ENCODE results near the gene HAND2.

The HAND2 gene

GRCh38 chr4:173538909-173539445, 8.9 kb upstream of the HAND2 start:
- H3K27me3 ChIP-seq: no peaks in the 10 kb centered on the region

GRCh38 chr4:173538148-173538908, 8.3 kb upstream of the HAND2 start:
- TF ChIP-seq CTCF (IDR thresholded peaks at IDR 0.05; ENCODE audit: low read depth, low read length): no peak
- H3K4me1 ChIP-seq: peaks cover 4% of the 10 kb centered on the region; the same call in 1 of the 2 replicates
- peak overlapping the region; percentile 99 for H3K4me3 ChIP-seq (ENCODE audit: low read depth, low read length)
- no peaks in the 10 kb centered on the region for H3K27me3 ChIP-seq
- H3K36me3 ChIP-seq: peaks cover 100% of the 10 kb centered on the region
- H3K9me3 ChIP-seq: no peaks in the 10 kb centered on the region
- DNase-seq: peak; percentile 66

More at GRCh38 chr4:173538909-173539445, 8.9 kb upstream of the HAND2 start:
- Histone ChIP-seq H3K4me1 (peaks cover 4% of the 10 kb centered on the region; the same call in 1 of the 2 replicates), H3K9me3 (no peaks in the 10 kb centered on the region), H3K4me3 (ENCODE audit: low read depth, low read length) (peak overlapping the region; percentile 99), H3K36me3 (peaks cover 99% of the 10 kb centered on the region)
- no peak for DNase-seq
- TF ChIP-seq CTCF (IDR thresholded peaks at IDR 0.05; ENCODE audit: low read depth, low read length): no peak

GRCh38 chr4:173537613-173538147, 7.7 kb upstream of the HAND2 start:
- no peak for TF ChIP-seq CTCF (IDR thresholded peaks at IDR 0.05; ENCODE audit: low read depth, low read length)
- Histone ChIP-seq H3K36me3 (peaks cover 100% of the 10 kb centered on the region), H3K4me3 (ENCODE audit: low read depth, low read length) (peak overlapping the region; percentile 99), H3K4me1 (peaks cover 4% of the 10 kb centered on the region; the same call in 1 of the 2 replicates), H3K27me3 (no peaks in the 10 kb centered on the region), H3K9me3 (no peaks in the 10 kb centered on the region)
- DNase-seq: peak; percentile 45

GRCh38 chr4:173536808-173537429, 6.9 kb upstream of the HAND2 start:
- no peaks in the 10 kb centered on the region for H3K27me3 ChIP-seq
- peak; percentile 91 for TF ChIP-seq CTCF (IDR thresholded peaks at IDR 0.05; ENCODE audit: low read depth, low read length)
- H3K9me3 ChIP-seq: no peaks in the 10 kb centered on the region
- peaks cover 100% of the 10 kb centered on the region for H3K36me3 ChIP-seq
- peaks cover 2% of the 10 kb centered on the region; the same call in 1 of the 2 replicates for H3K4me1 ChIP-seq
- H3K4me3 ChIP-seq (ENCODE audit: low read depth, low read length): peak overlapping the region; percentile 99
- DNase-seq: peak; percentile 94

- peaks cover 100% of the 10 kb centered on the region for H3K36me3 ChIP-seq
- no peaks in the 10 kb centered on the region for H3K9me3 ChIP-seq
- H3K27me3 ChIP-seq: no peaks in the 10 kb centered on the region
- no peaks in the 10 kb centered on the region for H3K4me1 ChIP-seq
- DNase-seq: no peak
- TF ChIP-seq CTCF (IDR thresholded peaks at IDR 0.05; ENCODE audit: low read depth, low read length): no peak
- peak overlapping the region; percentile 99 for H3K4me3 ChIP-seq (ENCODE audit: low read depth, low read length)
Observed at GRCh38 chr4:173535957-173536356, 5.9 kb upstream of the HAND2 start.
